IMR-90 (cell line): Measurements from ENCODE around the gene PLA2G4A. TPM values are rescaled to one million over a fixed set of nuclear protein-coding genes. Genes with fewer than 3 reads are reported as not detected.

Experiments used
- ATAC-seq: fragments of 200-7000 bp; cut with Tn5 transposase; 2 replicates; pipeline ENCODE4 v1.9.1; 2020; ENCODE audit warnings: low read depth, mild to moderate bottlenecking, moderate library complexity
- BruUV-seq: library from RNA; stranded (reverse); fragments of 400-500 nt; replicated peaks from 2 replicates; lab custom pipeline; 2021; lab: Mats Ljungman, UMichigan
- CTCF ChIA-PET: fragments of 300-600 bp; formaldehyde crosslinking; extraction: SDS; loops from one replicate; lab custom pipeline; 2021; ENCODE audit warnings: antibody characterized with exemption; lab: Yijun Ruan, JAX
- POLR2A ChIA-PET: fragments of 300-600 bp; sonication (Branson Sonifier 250); formaldehyde crosslinking; loops from one replicate; lab custom pipeline; 2022; ENCODE audit warnings: antibody characterized with exemption; ENCODE audit not compliant: unreplicated experiment; lab: Charles Lee
- DNase-seq: peaks from one replicate; pipeline ENCODE4 v3.0.0; 2013
- H2AFZ ChIP-seq: replicated peaks from 2 replicates; pipeline ENCODE3; 2013; ENCODE audit warnings: low read length, mild to moderate bottlenecking; ENCODE audit not compliant: poor library complexity
- H2AK5ac ChIP-seq: 2 replicates; pipeline ENCODE4 v1.6.1; 2013; ENCODE audit warnings: low read depth, low read length, inconsistent platforms
- H2AK9ac ChIP-seq: replicated peaks from 2 replicates; pipeline ENCODE3; 2013; ENCODE audit warnings: mild to moderate bottlenecking, low read depth, low read length, moderate library complexity; ENCODE audit not compliant: poor library complexity
- H2BK120ac ChIP-seq: 2 replicates; pipeline ENCODE4 v1.6.1; 2013; ENCODE audit warnings: low read depth, low read length, inconsistent platforms
- H2BK15ac ChIP-seq: 3 replicates; pipeline ENCODE4 v1.6.1; 2013; ENCODE audit warnings: low read depth, low read length, inconsistent platforms
- H2BK20ac ChIP-seq: 2 replicates; pipeline ENCODE4 v1.6.1; 2013; ENCODE audit warnings: low read depth, mild to moderate bottlenecking, inconsistent platforms, low read length, moderate library complexity
- H2BK5ac ChIP-seq: 2 replicates; pipeline ENCODE4 v1.6.1; 2013; ENCODE audit warnings: mild to moderate bottlenecking, low read depth, low read length, inconsistent platforms; ENCODE audit not compliant: poor library complexity, severe bottlenecking
- H3K14ac ChIP-seq: replicated peaks from 2 replicates; pipeline ENCODE4 v1.6.1; 2013; ENCODE audit warnings: low read depth, low read length, inconsistent platforms
- H3K18ac ChIP-seq: 2 replicates; pipeline ENCODE4 v1.6.1; 2013; ENCODE audit warnings: low read depth, low read length, control low read depth
- H3K23ac ChIP-seq: 2 replicates; pipeline ENCODE4 v1.6.1; 2013; ENCODE audit warnings: low read depth, low read length, inconsistent platforms
- H3K27ac ChIP-seq: 2 replicates; pipeline ENCODE4 v1.5.1; 2013; ENCODE audit warnings: mild to moderate bottlenecking, control low read depth, low read length; ENCODE audit not compliant: insufficient read depth
- H3K27me3 ChIP-seq: 2 replicates; pipeline ENCODE4 v1.6.1; 2013; ENCODE audit warnings: low read length; ENCODE audit not compliant: control insufficient read depth, insufficient read depth
- H3K36me3 ChIP-seq: 2 replicates; pipeline ENCODE4 v1.6.1; 2013; ENCODE audit warnings: low read length, mixed read lengths; ENCODE audit not compliant: control insufficient read depth, insufficient read depth
- H3K4ac ChIP-seq: 2 replicates; pipeline ENCODE4 v1.6.1; 2013; ENCODE audit warnings: low read depth, low read length, inconsistent platforms
- H3K4me1 ChIP-seq: 2 replicates; pipeline ENCODE4 v1.6.1; 2013; ENCODE audit warnings: low read length, mixed read lengths; ENCODE audit not compliant: control insufficient read depth, insufficient read depth
- H3K4me2 ChIP-seq: 2 replicates; pipeline ENCODE4 v1.6.1; 2013; ENCODE audit warnings: low read depth, mild to moderate bottlenecking, control low read depth, low read length, moderate library complexity
- H3K4me3 ChIP-seq: 2 replicates; pipeline ENCODE4 v1.5.1; 2013; ENCODE audit warnings: low read depth, mild to moderate bottlenecking, control low read depth, low read length, moderate library complexity; ENCODE audit not compliant: insufficient read depth
- H3K56ac ChIP-seq: 2 replicates; pipeline ENCODE4 v1.6.1; 2013; ENCODE audit warnings: low read length, inconsistent platforms; ENCODE audit not compliant: insufficient read depth; ENCODE audit errors: extremely low read depth
- H3K79me1 ChIP-seq, 2 experiments: 2 replicates each; pipeline ENCODE4 v1.6.1; 2013; ENCODE audit warnings: low read length in 2 of 2, inconsistent platforms in 1 of 2, low read depth in 1 of 2
- H3K9ac ChIP-seq: 2 replicates; pipeline ENCODE4 v1.6.1; 2013; ENCODE audit warnings: low read depth, low read length, control low read depth
- H3K9me1 ChIP-seq: 2 replicates; pipeline ENCODE4 v1.6.1; 2013; ENCODE audit warnings: low read length, inconsistent platforms; ENCODE audit not compliant: insufficient read depth
- H3K9me3 ChIP-seq: 2 replicates; pipeline ENCODE4 v1.6.1; 2013; ENCODE audit warnings: low read length; ENCODE audit not compliant: control insufficient read depth, insufficient read depth
- H4K20me1 ChIP-seq: 2 replicates; pipeline ENCODE4 v1.6.1; 2013; ENCODE audit warnings: low read length, inconsistent platforms; ENCODE audit not compliant: insufficient read depth
- H4K5ac ChIP-seq: 2 replicates; pipeline ENCODE4 v1.6.1; 2013; ENCODE audit warnings: mild to moderate bottlenecking, low read depth, low read length, control low read depth
- H4K8ac ChIP-seq, 2 experiments: 2 replicates each; pipeline ENCODE4 v1.6.1; 2013; ENCODE audit warnings: low read depth in 2 of 2, low read length in 2 of 2, control low read depth in 1 of 2, inconsistent platforms in 1 of 2
- H4K91ac ChIP-seq: 2 replicates; pipeline ENCODE4 v1.6.1; 2013; ENCODE audit warnings: low read depth, low read length, inconsistent platforms; ENCODE audit not compliant: insufficient read depth
- RCOR1 ChIP-seq: IDR thresholded peaks from 2 replicates; pipeline ENCODE4 v1.6.1; 2012; ENCODE audit warnings: mild to moderate bottlenecking, low read length, improper control_type of control experiment; ENCODE audit not compliant: insufficient replicate concordance
- SMC3 ChIP-seq: fragments of 150-350 bp; IDR thresholded peaks from 2 replicates; pipeline ENCODE4 v1.6.1; 2016; ENCODE audit warnings: low read depth, mild to moderate bottlenecking, antibody characterized with exemption, low read length, moderate library complexity
- WGBS, 2 experiments: methylation state at CpG; one replicate each; pipeline versions ENCODE4 v1.1.5 to v1.1.7; 2013; ENCODE audit warnings: missing lambda C conversion rate in 2 of 2; ENCODE audit not compliant: insufficient read length in 1 of 2; ENCODE audit errors: extremely low coverage in 2 of 2; 5-methylcytosine and 5-hydroxymethylcytosine counted together
- dilution Hi-C: fragments of 300-500 bp; cut with HindIII; formaldehyde crosslinking; loops from one replicate; pipeline ENCODE4 v1.14.3; 2018; ENCODE audit warnings: low sequenced_read_pairs; ENCODE audit not compliant: unreplicated experiment
- in situ Hi-C: fragments of 300-500 bp; cut with MboI; formaldehyde crosslinking; loops from 3 replicates; pipeline ENCODE4 v1.14.3; 2019; ENCODE audit warnings: low sequenced_read_pairs, inconsistent platforms, mixed read lengths
- intact Hi-C: fragments of 100-400 bp; cut with micrococcal nuclease; formaldehyde crosslinking; loops from 2 replicates; pipeline ENCODE4 v1.10.0; 2022
- polyA plus RNA-seq, 3 experiments: library from polyadenylated mRNA; depleted of rRNA; stranded (reverse); fragments of >200 nt; gene quantifications; 2 replicates each; pipeline ENCODE4 v1.2.3, GENCODE V29; 2012; ENCODE audit warnings: low replicate concordance in 1 of 3
- total RNA-seq: library from RNA; depleted of rRNA; stranded (reverse); fragments of >200 nt; gene quantifications from 2 replicates; pipeline ENCODE4 v1.2.3, GENCODE V29; 2012
- TF ChIP-seq, protein P1 (sequence below): fragments of 150-350 bp; IDR thresholded peaks from 2 replicates; pipeline ENCODE4 v1.6.1; 2016; ENCODE audit warnings: low read depth, mild to moderate bottlenecking, low read length, moderate library complexity, borderline replicate concordance

The PLA2G4A gene
- total and polyA plus RNA-seq, 2 of the 4 experiments (the other 2 are of a cell fraction): 1.6 to 3.8 TPM

DNA sequence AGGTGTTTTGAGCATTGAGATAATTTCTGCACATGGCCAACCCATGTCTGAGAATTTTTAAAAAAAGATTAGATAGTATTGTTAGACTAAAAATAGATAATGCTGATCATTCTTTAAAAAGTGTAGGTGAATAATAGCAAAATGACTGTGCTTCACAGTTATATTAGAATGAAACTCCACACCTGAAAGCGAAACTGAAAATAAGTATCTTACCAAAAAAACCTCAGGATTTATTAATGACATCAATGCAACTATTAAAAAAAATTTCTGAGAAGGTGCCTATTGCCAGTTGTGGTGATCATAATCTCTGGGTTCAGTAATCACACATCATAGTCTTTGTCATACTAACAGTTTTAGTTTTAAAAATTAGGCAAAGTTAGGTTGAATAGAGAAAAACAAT, 36.5 kb downstream of the PLA2G4A start:
- H2AK5ac ChIP-seq: no peak overlapping the region
- H3K27ac ChIP-seq: no peak overlapping the region
- no peaks in the 10 kb centered on the region for H3K79me1 ChIP-seq
- H3K36me3 ChIP-seq: no peaks in the 10 kb centered on the region
- no peak overlapping the region for H4K91ac ChIP-seq
- no peak overlapping the region for H4K5ac ChIP-seq
- H2BK15ac ChIP-seq: no peak overlapping the region
- in situ Hi-C loops: no loop called here
- DNase-seq (no peak), ATAC-seq (no peak)
- H3K9ac ChIP-seq: no peak overlapping the region
- H3K4me1 ChIP-seq: no peaks in the 10 kb centered on the region
- H3K56ac ChIP-seq: no peak overlapping the region
- H4K20me1 ChIP-seq: no peaks in the 10 kb centered on the region
- intact Hi-C loops: no loop called here
- no peak for TF ChIP-seq RCOR1
- TF ChIP-seq, protein P1, sequence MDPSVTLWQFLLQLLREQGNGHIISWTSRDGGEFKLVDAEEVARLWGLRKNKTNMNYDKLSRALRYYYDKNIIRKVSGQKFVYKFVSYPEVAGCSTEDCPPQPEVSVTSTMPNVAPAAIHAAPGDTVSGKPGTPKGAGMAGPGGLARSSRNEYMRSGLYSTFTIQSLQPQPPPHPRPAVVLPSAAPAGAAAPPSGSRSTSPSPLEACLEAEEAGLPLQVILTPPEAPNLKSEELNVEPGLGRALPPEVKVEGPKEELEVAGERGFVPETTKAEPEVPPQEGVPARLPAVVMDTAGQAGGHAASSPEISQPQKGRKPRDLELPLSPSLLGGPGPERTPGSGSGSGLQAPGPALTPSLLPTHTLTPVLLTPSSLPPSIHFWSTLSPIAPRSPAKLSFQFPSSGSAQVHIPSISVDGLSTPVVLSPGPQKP: no peak
- no peak for TF ChIP-seq SMC3
- H2BK5ac ChIP-seq: no peak overlapping the region
- no TSS peak for BruUV-seq
- WGBS, 2 experiments: no CpG with 5 or more reads among the region's 1 CpG
- H3K18ac ChIP-seq: no peak overlapping the region
- H3K9me3 ChIP-seq: no peaks in the 10 kb centered on the region
- ChIA-PET CTCF (no interaction called here), POLR2A (no interaction called here)
- H3K9me1 ChIP-seq: no peaks in the 10 kb centered on the region
- H3K27me3 ChIP-seq: no peaks in the 10 kb centered on the region
- H4K8ac ChIP-seq: no peak overlapping the region
- no peak overlapping the region for H3K4me2 ChIP-seq
- H3K23ac ChIP-seq: no peak overlapping the region
- H3K4ac ChIP-seq: no peak overlapping the region
- H2BK120ac ChIP-seq: no peak overlapping the region
- no peak overlapping the region for H3K4me3 ChIP-seq
- H2AFZ ChIP-seq: no peak overlapping the region
- H3K14ac ChIP-seq: no peak overlapping the region
- dilution Hi-C loops: no loop called here
- H2AK9ac ChIP-seq: no peak overlapping the region
- no peak overlapping the region for H2BK20ac ChIP-seq
